CD14-positive monocyte (primary cell): ENCODE measurements around the gene TXN2. TPM values are rescaled to one million over a fixed set of nuclear protein-coding genes. Genes with fewer than 3 reads are reported as not detected.
"Not testable (repeated sequence)": the region's sequence is repeated elsewhere in the genome, so short reads cannot be mapped to it uniquely, and the experiment has no call there.

Experiments used
- DNase-seq, 3 donors: peaks; one replicate each; pipeline ENCODE4 v3.0.0-alpha.2; 2011 to 2022
- H2AFZ ChIP-seq: 2 replicates; pipeline ENCODE4 v1.6.0; 2012; ENCODE audit warnings: mild to moderate bottlenecking, low read depth, low read length, inconsistent platforms; ENCODE audit not compliant: insufficient read depth, poor library complexity, severe bottlenecking
- H3K27ac ChIP-seq, 2 donors: 1 replicate in 1 of 2; 2 replicates in 1 of 2; pipeline ENCODE4 v1.5.1; 2012 to 2013; ENCODE audit warnings: low read length in 2 of 2, control low read depth in 1 of 2, inconsistent platforms in 1 of 2, low read depth in 1 of 2, mild to moderate bottlenecking in 1 of 2
- H3K27me3 ChIP-seq, 2 donors: one replicate each; pipeline versions ENCODE4 v1.6.0 to v1.6.1; 2011 to 2013; ENCODE audit warnings: low read length in 2 of 2; ENCODE audit not compliant: control insufficient read depth in 2 of 2, insufficient read depth in 2 of 2
- H3K36me3 ChIP-seq, 2 donors: replicated peaks in 1 of 2; 1 replicate in 1 of 2; 2 replicates in 1 of 2; pipeline versions ENCODE4 v1.5.1 to v1.6.1; 2012 to 2013; ENCODE audit warnings: low read length in 2 of 2, control low read depth in 1 of 2, inconsistent platforms in 1 of 2, mild to moderate bottlenecking in 1 of 2; ENCODE audit not compliant: insufficient read depth in 2 of 2, control insufficient read depth in 1 of 2
- H3K4me1 ChIP-seq, 2 donors: 1 replicate in 1 of 2; 2 replicates in 1 of 2; pipeline versions ENCODE4 v1.5.1 to v1.6.1; 2012 to 2013; ENCODE audit warnings: low read length in 2 of 2, control low read depth in 1 of 2, inconsistent platforms in 1 of 2, mild to moderate bottlenecking in 1 of 2, moderate library complexity in 1 of 2; ENCODE audit not compliant: insufficient read depth in 2 of 2, control insufficient read depth in 1 of 2
- H3K4me2 ChIP-seq: replicated peaks from 2 replicates; pipeline ENCODE3; 2012; ENCODE audit warnings: low read length, moderate library complexity, mild to moderate bottlenecking; ENCODE audit not compliant: poor library complexity, severe bottlenecking; ENCODE audit errors: extremely low read depth
- H3K4me3 ChIP-seq, 3 experiments: fragments of 200-600 bp in 1 of 3; sonication (generic) in 1 of 3; replicated peaks in 1 of 3; 1 replicate in 2 of 3; 2 replicates in 1 of 3; pipeline ENCODE4 v1.5.1; 2011 to 2013; ENCODE audit warnings: low read length in 3 of 3, mild to moderate bottlenecking in 3 of 3, control low read depth in 2 of 3, low read depth in 2 of 3, inconsistent platforms in 1 of 3, moderate library complexity in 1 of 3
- H3K79me2 ChIP-seq: 2 replicates; pipeline ENCODE4 v1.6.0; 2012; ENCODE audit warnings: mild to moderate bottlenecking, control low read depth, inconsistent platforms, low read length, moderate library complexity; ENCODE audit not compliant: insufficient read depth
- H3K9ac ChIP-seq: 2 replicates; pipeline ENCODE4 v1.6.0; 2017; ENCODE audit warnings: low read length, mild to moderate bottlenecking; ENCODE audit not compliant: insufficient read depth, poor library complexity, severe bottlenecking
- H3K9me3 ChIP-seq, 2 donors: replicated peaks in 1 of 2; 1 replicate in 1 of 2; 2 replicates in 1 of 2; pipeline versions ENCODE4 v1.5.1 to v1.6.1; 2012 to 2013; ENCODE audit warnings: low read length in 2 of 2, control low read depth in 1 of 2; ENCODE audit not compliant: control insufficient read depth in 1 of 2, insufficient read depth in 1 of 2
- H4K20me1 ChIP-seq: 2 replicates; pipeline ENCODE4 v1.6.0; 2012; ENCODE audit warnings: mild to moderate bottlenecking, low read length, control low read depth, moderate library complexity; ENCODE audit not compliant: insufficient read depth
- H3K27ac Mint-ChIP-seq, 7 donors: one replicate each; pipeline ENCODE4 v1.8.0; 2020; ENCODE audit warnings: mild to moderate bottlenecking in 7 of 7, mixed read lengths in 7 of 7, moderate library complexity in 6 of 7, inconsistent platforms in 2 of 7
- H3K27me3 Mint-ChIP-seq, 3 donors: one replicate each; pipeline ENCODE4 v1.8.0; 2021 to 2022; ENCODE audit warnings: low read depth in 3 of 3, mild to moderate bottlenecking in 3 of 3, mixed read lengths in 3 of 3, moderate library complexity in 3 of 3, inconsistent platforms in 1 of 3
- H3K36me3 Mint-ChIP-seq, 2 donors: one replicate each; pipeline ENCODE4 v1.8.0; 2020; ENCODE audit warnings: mixed read lengths in 2 of 2, inconsistent platforms in 1 of 2, mild to moderate bottlenecking in 1 of 2
- H3K4me1 Mint-ChIP-seq: one replicate; pipeline ENCODE4 v1.8.0; 2020; ENCODE audit warnings: mild to moderate bottlenecking, mixed read lengths
- H3K4me3 Mint-ChIP-seq, 2 donors: one replicate each; pipeline ENCODE4 v1.8.0; 2020; ENCODE audit warnings: mild to moderate bottlenecking in 2 of 2, mixed read lengths in 2 of 2, moderate library complexity in 1 of 2
- H3K9me3 Mint-ChIP-seq, 7 donors: one replicate each; pipeline ENCODE4 v1.8.0; 2020 to 2022; ENCODE audit warnings: mixed read lengths in 7 of 7, mild to moderate bottlenecking in 6 of 7, moderate library complexity in 6 of 7, inconsistent platforms in 2 of 7
- CTCF ChIP-seq: fragments of 200-600 bp; IDR thresholded peaks from one replicate; pipeline ENCODE4 v1.8.0; 2022; ENCODE audit warnings: antibody characterized with exemption, mild to moderate bottlenecking
- WGBS: methylation state at CpG from one replicate; pipeline ENCODE4 v1.1.5; 2013; ENCODE audit warnings: missing lambda C conversion rate; ENCODE audit not compliant: insufficient coverage; 5-methylcytosine and 5-hydroxymethylcytosine counted together
- intact Hi-C, 2 donors: fragments of 100-400 bp; cut with micrococcal nuclease; formaldehyde crosslinking; loops; one replicate each; pipeline versions ENCODE4 v1.15.0 to v1.15.1; 2023
- polyA plus RNA-seq, 3 donors: library from polyadenylated mRNA; depleted of rRNA in 1 of 3; unstranded in 2 of 3; stranded (reverse) in 1 of 3; fragments of 300-500 nt in 2 of 3; fragments of >200 nt in 1 of 3; fragmentation: Illumina TruSeq in 2 of 3; gene quantifications; 1 replicate in 2 of 3; 2 replicates in 1 of 3; pipeline ENCODE4 v1.2.3, GENCODE V29; 2012 to 2021

TXN2 gene
- polyA plus RNA-seq, 3 donors, result 79.8 to 141 (median 140) TPM

GRCh38 chr22:36520423-36520822, 39.0 kb upstream of the TXN2 start:
- no peak for TF ChIP-seq CTCF
- Histone ChIP-seq H3K4me3 (peak overlapping the region in 1 of 3 experiments; percentile 49), H3K36me3 (peaks cover 86 to 94% of the 10 kb centered on the region in 2 donors), H3K27me3 (no peaks in the 10 kb centered on the region), H2AFZ (no peak overlapping the region), H3K4me2 (peak overlapping the region; percentile 57), H3K9ac (no peak overlapping the region), H3K27ac (peak overlapping the region; percentile 38 to 79), H3K4me1 (peaks cover 24% of the 10 kb centered on the region in 2 donors), H3K9me3 (no peaks in the 10 kb centered on the region), H3K79me2 (peaks cover 25% of the 10 kb centered on the region), H4K20me1 (peaks cover 40% of the 10 kb centered on the region)
- DNase-seq, result no peak
- no peaks in the 10 kb centered on the region for H3K27me3 Mint-ChIP-seq
- H3K27ac Mint-ChIP-seq, result peak overlapping the region; percentile 51 to 88 (median 84)
- intact Hi-C loops, result no loop called here
- no CpG with 5 or more reads among the region's 3 CpGs for WGBS
- peaks cover 88 to 97% of the 10 kb centered on the region in 2 donors for H3K36me3 Mint-ChIP-seq
- H3K9me3 Mint-ChIP-seq, result peaks cover 0 to 2% (median 0%) of the 10 kb centered on the region in 7 donors
- peak overlapping the region; percentile 39 to 41 for H3K4me3 Mint-ChIP-seq
- H3K4me1 Mint-ChIP-seq, result peaks cover 28% of the 10 kb centered on the region

- H3K9ac ChIP-seq, H3K9me3 ChIP-seq, intact Hi-C loops, H3K27me3 ChIP-seq, H2AFZ ChIP-seq, H3K9me3 Mint-ChIP-seq, H3K27me3 Mint-ChIP-seq: not testable (repeated sequence)
- H3K27ac ChIP-seq, result peak overlapping the region; percentile 38 to 79
- H3K4me3 ChIP-seq, result peak overlapping the region in 1 of 3 experiments; percentile 49
- peaks cover 25% of the 10 kb centered on the region for H3K79me2 ChIP-seq
- Mint-ChIP-seq H3K27ac (peak overlapping the region; percentile 51 to 88 (median 84)), H3K36me3 (peaks cover 86 to 97% of the 10 kb centered on the region in 2 donors), H3K4me3 (peak overlapping the region in 1 of 2 donors; percentile 41), H3K4me1 (peaks cover 28% of the 10 kb centered on the region)
- H3K4me1 ChIP-seq, result peaks cover 24% of the 10 kb centered on the region in 2 donors
- H3K36me3 ChIP-seq, result peaks cover 84 to 94% of the 10 kb centered on the region in 2 donors
- peak overlapping the region; percentile 57 for H3K4me2 ChIP-seq
- DNase-seq, result peak; percentile 43 to 63 (median 51)
- peaks cover 35% of the 10 kb centered on the region for H4K20me1 ChIP-seq
- WGBS, result no CpG with 5 or more reads among the region's 2 CpGs
Measured at GRCh38 chr22:36519906-36520305, 38.5 kb upstream of the TXN2 start.
